22Rv1 (cell line): ENCODE measurements around the gene MAFF.

Source experiments
- CTCF ChIP-seq: fragments of 450-650 bp; IDR thresholded peaks from 2 replicates; pipeline ENCODE4 v1.5.1; 2017; ENCODE audit warnings: mild to moderate bottlenecking
- ZFX ChIP-seq: fragments of 450-650 bp; IDR thresholded peaks from 2 replicates; pipeline ENCODE4 v1.6.1; 2017; ENCODE audit warnings: antibody characterized with exemption, borderline replicate concordance

- TF ChIP-seq CTCF (no peak), ZFX (no peak)
These were observed 45.9 kb downstream of the MAFF start for GRCh38 chr22:38247713-38248112.
